Stimulated activated CD4-positive, alpha-beta T cell treated with anti-CD3 and anti-CD28 coated beads, TNF-alpha, amount 100 ng/mL, for 1 hour (primary cell): ENCODE data around the gene LAMA2.
"Not testable (repeated sequence)": the region's sequence is repeated elsewhere in the genome, so short reads cannot be mapped to it uniquely, and the experiment has no call there.

Experiments
- DNase-seq, 3 donors: peaks; one replicate each; pipeline ENCODE4 v3.0.0-alpha.2; 2020; ENCODE audit warnings: low read depth in 3 of 3, low spot score in 1 of 3

LAMA2 gene

GRCh38 chr6:129069006-129069405 is 186.1 kb downstream of the LAMA2 start:
- DNase-seq, result no peak

- no peak for DNase-seq
These were observed 190.1 kb downstream of the LAMA2 start for GRCh38 chr6:129073051-129073450.

GRCh38 chr6:129073691-129074395 is 190.9 kb downstream of the LAMA2 start:
- no peak for DNase-seq

- DNase-seq, result no peak
These were observed 201.5 kb downstream of the LAMA2 start for GRCh38 chr6:129084406-129084805.

GRCh38 chr6:129088481-129088880 is 205.5 kb downstream of the LAMA2 start:
- not testable (repeated sequence) for DNase-seq

- DNase-seq, result no peak
These were observed 206.4 kb downstream of the LAMA2 start for GRCh38 chr6:129089357-129089756.

- DNase-seq, result no peak
These were observed 211.2 kb downstream of the LAMA2 start for GRCh38 chr6:129094147-129094546.

- DNase-seq, result no peak
These were observed 213.8 kb downstream of the LAMA2 start for GRCh38 chr6:129096651-129097290.

- no peak for DNase-seq
These were observed 215.2 kb downstream of the LAMA2 start for GRCh38 chr6:129098061-129098553.

- DNase-seq, result no peak
These were observed 216.8 kb downstream of the LAMA2 start for GRCh38 chr6:129099696-129100095.

- DNase-seq, result no peak
These were observed 217.2 kb downstream of the LAMA2 start for GRCh38 chr6:129100164-129100563.

GRCh38 chr6:129102741-129103140 is 219.8 kb downstream of the LAMA2 start:
- no peak for DNase-seq

GRCh38 chr6:129104131-129104530 is 221.2 kb downstream of the LAMA2 start:
- no peak for DNase-seq

GRCh38 chr6:129104560-129104959 is 221.6 kb downstream of the LAMA2 start:
- DNase-seq, result no peak

GRCh38 chr6:129105035-129105434 is 222.1 kb downstream of the LAMA2 start:
- no peak for DNase-seq

GRCh38 chr6:129105793-129106192 is 222.9 kb downstream of the LAMA2 start:
- no peak for DNase-seq

- DNase-seq, result no peak
These were observed 225.4 kb downstream of the LAMA2 start for GRCh38 chr6:129108337-129108736.

- DNase-seq, result no peak
These were observed 227.9 kb downstream of the LAMA2 start for GRCh38 chr6:129110690-129111343.

- no peak for DNase-seq
These were observed 228.4 kb downstream of the LAMA2 start for GRCh38 chr6:129111346-129111745.

GRCh38 chr6:129111853-129112252 is 228.9 kb downstream of the LAMA2 start:
- no peak for DNase-seq

- DNase-seq, result no peak
These were observed 229.7 kb downstream of the LAMA2 start for GRCh38 chr6:129112591-129112990.

- no peak for DNase-seq
These were observed 230.7 kb downstream of the LAMA2 start for GRCh38 chr6:129113637-129114036.
